Measurements from ENCODE around the gene TOPAZ1.

Gene TOPAZ1

DNA sequence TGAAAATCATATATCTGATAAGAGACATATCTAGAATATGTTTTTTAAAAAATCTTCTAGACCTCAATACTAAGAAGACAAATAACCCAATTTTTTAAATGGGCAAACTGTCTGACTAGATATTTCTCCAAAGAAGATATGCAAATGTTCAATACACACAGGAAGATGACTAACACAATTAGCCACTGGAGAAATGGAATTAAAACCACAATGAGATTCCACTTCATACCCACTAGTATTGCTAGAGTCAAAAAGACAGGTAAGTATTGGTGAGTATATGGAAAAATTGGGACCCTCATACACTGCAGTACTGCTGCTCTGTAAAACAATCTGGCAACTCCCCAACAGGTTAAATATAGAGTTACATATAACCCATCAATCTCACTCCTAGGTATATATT, 33.1 kb upstream of the TOPAZ1 start:
- no peak for DNase-seq (ENCODE audit: low spot score)
- ChIA-PET POLR2A (ENCODE audit: low non-redundant PET) (no interaction called here), CTCF (no interaction called here)
- no peak overlapping the region for H3K27ac ChIP-seq
- no peak for TF ChIP-seq CTCF (conservative IDR thresholded peaks at IDR 0.05; ENCODE audit: low read depth)

GRCh38 chr3:44210967-44211366, 30.7 kb upstream of the TOPAZ1 start:
- DNase-seq (ENCODE audit: low spot score) = no peak
- no peak for TF ChIP-seq CTCF (conservative IDR thresholded peaks at IDR 0.05; ENCODE audit: low read depth)
- no peak overlapping the region for H3K27ac ChIP-seq
- CTCF ChIA-PET = no interaction called here
- POLR2A ChIA-PET (ENCODE audit: low non-redundant PET) = no interaction called here

DNA sequence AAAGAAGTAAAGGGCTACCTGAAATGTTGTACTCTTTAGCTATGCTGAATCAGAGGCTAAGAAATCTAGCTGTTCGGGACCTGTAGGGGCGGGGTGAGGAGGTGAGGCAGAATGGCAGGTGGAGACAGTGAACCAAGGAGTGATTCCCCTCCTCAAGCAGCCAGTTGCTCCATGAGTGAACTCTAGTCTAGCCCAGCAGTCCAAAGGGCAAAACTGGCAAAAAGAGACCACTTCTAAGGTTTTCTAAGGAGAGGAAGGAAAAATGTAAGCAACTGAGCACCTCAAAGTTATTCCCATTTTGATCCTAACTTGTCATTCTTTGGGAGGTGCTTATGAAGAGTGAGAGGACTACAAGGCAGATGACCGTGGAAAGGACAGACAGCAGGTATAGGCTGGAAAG, 19.3 kb upstream of the TOPAZ1 start:
- TF ChIP-seq CTCF (conservative IDR thresholded peaks at IDR 0.05; ENCODE audit: low read depth) = no peak
- ChIA-PET CTCF (no interaction called here), POLR2A (ENCODE audit: low non-redundant PET) (no interaction called here)
- DNase-seq (ENCODE audit: low spot score) = no peak
- no peak overlapping the region for H3K27ac ChIP-seq

DNA sequence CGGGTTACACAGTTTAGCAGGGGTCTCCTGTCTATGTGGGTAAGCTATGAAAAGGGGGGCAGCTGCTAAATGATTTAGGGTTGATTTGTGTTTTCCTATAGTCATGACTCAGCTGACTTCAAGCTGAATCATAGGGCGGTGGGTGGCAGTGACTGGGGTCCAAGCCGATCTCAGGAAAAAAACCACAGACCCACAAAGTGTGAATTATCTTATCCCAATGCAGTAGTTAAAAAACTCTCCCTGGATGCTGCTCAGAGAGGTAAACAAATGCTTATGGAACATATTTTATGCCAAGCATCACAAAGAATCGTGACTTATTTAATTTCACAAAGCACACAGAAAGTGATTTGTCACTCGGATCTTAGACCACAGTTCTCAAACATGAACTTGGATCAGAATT, 18.4 kb upstream of the TOPAZ1 start:
- ChIA-PET CTCF (no interaction called here), POLR2A (ENCODE audit: low non-redundant PET) (no interaction called here)
- H3K27ac ChIP-seq = no peak overlapping the region
- DNase-seq (ENCODE audit: low spot score) = no peak
- no peak for TF ChIP-seq CTCF (conservative IDR thresholded peaks at IDR 0.05; ENCODE audit: low read depth)

DNA sequence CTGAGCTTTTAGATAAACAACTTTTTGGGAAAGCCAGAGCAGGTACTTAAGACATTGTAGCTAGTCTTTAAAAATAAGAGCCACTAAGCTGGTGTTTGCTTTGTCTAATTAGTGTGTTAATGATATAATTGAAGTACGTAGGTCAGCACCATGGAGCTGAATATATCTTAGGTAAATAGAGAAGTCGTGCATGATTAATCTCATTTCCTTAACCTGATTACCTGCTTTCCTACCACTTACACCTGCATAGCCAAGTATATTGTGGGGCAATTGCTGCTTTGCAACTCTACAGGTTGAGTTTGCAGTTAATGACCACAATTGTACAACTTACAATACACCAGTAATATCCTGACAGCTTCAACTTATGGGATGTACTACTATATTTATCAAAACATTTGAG, 17.6 kb upstream of the TOPAZ1 start:
- no peak for DNase-seq (ENCODE audit: low spot score)
- ChIA-PET CTCF (no interaction called here), POLR2A (ENCODE audit: low non-redundant PET) (no interaction called here)
- H3K27ac ChIP-seq = no peak overlapping the region
- no peak for TF ChIP-seq CTCF (conservative IDR thresholded peaks at IDR 0.05; ENCODE audit: low read depth)

GRCh38 chr3:44226573-44226972, 15.1 kb upstream of the TOPAZ1 start:
- CTCF ChIA-PET = no interaction called here
- DNase-seq (ENCODE audit: low spot score) = no peak
- POLR2A ChIA-PET (ENCODE audit: low non-redundant PET) = no interaction called here
- no peak overlapping the region for H3K27ac ChIP-seq
- no peak for TF ChIP-seq CTCF (conservative IDR thresholded peaks at IDR 0.05; ENCODE audit: low read depth)

- no peak for TF ChIP-seq CTCF (conservative IDR thresholded peaks at IDR 0.05; ENCODE audit: low read depth)
- ChIA-PET POLR2A (ENCODE audit: low non-redundant PET) (no interaction called here), CTCF (interaction anchor here (0.5 kb wide), 1 partner anchor 541 kb away, joined by 4 read pairs; no protein-coding TSS in a partner anchor)
- no peak overlapping the region for H3K27ac ChIP-seq
- no peak for DNase-seq (ENCODE audit: low spot score)
These were observed 14.1 kb upstream of the TOPAZ1 start for GRCh38 chr3:44227632-44228031.

All from RWPE1 (cell line).